Activated CD8-positive, alpha-beta memory T cell treated with anti-CD3 and anti-CD28 coated beads, Interleukin-2, amount 10 ng/mL, durations not matched to agents 7 days and 5 days (primary cell): ENCODE results near the gene ACP6. TPM values are rescaled to one million over a fixed set of nuclear protein-coding genes. Genes with fewer than 3 reads are reported as not detected.

Source experiments
- ATAC-seq: fragments of 150-1000 bp; cut with Tn5 transposase; one replicate; pipeline ENCODE4 v1.10.0; 2021; ENCODE audit warnings: moderate library complexity
- CTCF ChIA-PET: fragments of 350-600 bp; sonication (Branson Sonifier 250); formaldehyde crosslinking; loops from one replicate; lab custom pipeline; 2021; ENCODE audit warnings: antibody characterized with exemption; lab: Charles Lee
- DNase-seq: peaks from one replicate; pipeline ENCODE4 v3.0.0-alpha.2; 2020
- H3K27ac Mint-ChIP-seq: one replicate; pipeline ENCODE4 v1.8.0; 2021; ENCODE audit warnings: mild to moderate bottlenecking, mixed read lengths
- H3K27me3 Mint-ChIP-seq: one replicate; pipeline ENCODE4 v1.8.0; 2021; ENCODE audit warnings: mixed read lengths
- H3K36me3 Mint-ChIP-seq: one replicate; pipeline ENCODE4 v1.8.0; 2021; ENCODE audit warnings: mild to moderate bottlenecking, mixed read lengths
- H3K4me1 Mint-ChIP-seq: one replicate; pipeline ENCODE4 v1.8.0; 2021; ENCODE audit warnings: mixed read lengths
- H3K4me3 Mint-ChIP-seq: one replicate; pipeline ENCODE4 v1.8.0; 2021; ENCODE audit warnings: mild to moderate bottlenecking, moderate library complexity, mixed read lengths
- H3K9me3 Mint-ChIP-seq: one replicate; pipeline ENCODE4 v1.8.0; 2022; ENCODE audit warnings: low read depth, mixed read lengths
- total RNA-seq, 2 experiments: library from RNA; stranded (reverse); gene quantifications; one replicate each; pipeline ENCODE4 v1.2.3, GENCODE V29; 2021

Gene ACP6
- total RNA-seq, 2 experiments from 2014 or later, result 11.2 to 20.3 TPM

GRCh38 chr1:147641695-147642592, 28.4 kb downstream of the ACP6 start:
- Mint-ChIP-seq H3K27me3 (no peaks in the 10 kb centered on the region), H3K36me3 (peaks cover 16% of the 10 kb centered on the region), H3K9me3 (no peaks in the 10 kb centered on the region), H3K4me1 (peaks cover 44% of the 10 kb centered on the region), H3K27ac (no peak overlapping the region), H3K4me3 (no peak overlapping the region)
- ATAC-seq (no peak), DNase-seq (peak; percentile 58)
- CTCF ChIA-PET, result interaction anchor here (0.5 to 1.9 kb wide), 23 partner anchors 8 to 263 kb away, joined by 3 to 7 read pairs (median 4); no protein-coding TSS in a partner anchor

GRCh38 chr1:147641291-147641690, 29.0 kb downstream of the ACP6 start:
- Mint-ChIP-seq H3K36me3 (peaks cover 16% of the 10 kb centered on the region), H3K27ac (no peak overlapping the region), H3K9me3 (no peaks in the 10 kb centered on the region), H3K27me3 (no peaks in the 10 kb centered on the region), H3K4me1 (peaks cover 37% of the 10 kb centered on the region), H3K4me3 (no peak overlapping the region)
- no peak for DNase-seq
- ATAC-seq, result no peak
- CTCF ChIA-PET, result interaction anchor here (0.7 to 1.9 kb wide), 19 partner anchors 8 to 264 kb away, joined by 3 to 7 read pairs (median 4); no protein-coding TSS in a partner anchor

- no peak overlapping the region for H3K4me3 Mint-ChIP-seq
- DNase-seq, result peak; percentile 85
- no peaks in the 10 kb centered on the region for H3K9me3 Mint-ChIP-seq
- H3K4me1 Mint-ChIP-seq, result peaks cover 33% of the 10 kb centered on the region
- H3K27me3 Mint-ChIP-seq, result no peaks in the 10 kb centered on the region
- no peak overlapping the region for H3K27ac Mint-ChIP-seq
- peaks cover 18% of the 10 kb centered on the region for H3K36me3 Mint-ChIP-seq
- peak; percentile 100 for ATAC-seq
- CTCF ChIA-PET, result interaction anchor here (0.9 to 1.9 kb wide), 16 partner anchors 8 to 264 kb away, joined by 3 to 7 read pairs (median 4); no protein-coding TSS in a partner anchor
These were observed 29.7 kb downstream of the ACP6 start for GRCh38 chr1:147640553-147641165.

GRCh38 chr1:147636314-147636713, 34.0 kb downstream of the ACP6 start:
- ATAC-seq (no peak), DNase-seq (no peak)
- CTCF ChIA-PET, result interaction anchor here (1.4 to 4.1 kb wide), 3 partner anchors 9 to 256 kb away, joined by 4 to 16 read pairs (median 6); no protein-coding TSS in a partner anchor
- Mint-ChIP-seq H3K27me3 (no peaks in the 10 kb centered on the region), H3K36me3 (peaks cover 5% of the 10 kb centered on the region), H3K9me3 (no peaks in the 10 kb centered on the region), H3K27ac (no peak overlapping the region), H3K4me1 (peaks cover 12% of the 10 kb centered on the region), H3K4me3 (no peak overlapping the region)

GRCh38 chr1:147635342-147635741, 35.0 kb downstream of the ACP6 start:
- H3K9me3 Mint-ChIP-seq, result no peaks in the 10 kb centered on the region
- H3K27me3 Mint-ChIP-seq, result no peaks in the 10 kb centered on the region
- H3K4me1 Mint-ChIP-seq, result peaks cover 6% of the 10 kb centered on the region
- DNase-seq, result no peak
- H3K4me3 Mint-ChIP-seq, result no peak overlapping the region
- CTCF ChIA-PET, result interaction anchor here (1.4 to 1.8 kb wide), 2 partner anchors 8 to 257 kb away, joined by 4 to 6 read pairs; no protein-coding TSS in a partner anchor
- H3K27ac Mint-ChIP-seq, result no peak overlapping the region
- no peak for ATAC-seq
- H3K36me3 Mint-ChIP-seq, result peaks cover 5% of the 10 kb centered on the region

- no peak for DNase-seq
- Mint-ChIP-seq H3K36me3 (peaks cover 5% of the 10 kb centered on the region), H3K4me1 (peaks cover 8% of the 10 kb centered on the region), H3K27ac (no peak overlapping the region), H3K4me3 (no peak overlapping the region), H3K9me3 (no peaks in the 10 kb centered on the region), H3K27me3 (no peaks in the 10 kb centered on the region)
- CTCF ChIA-PET, result interaction anchor here (0.8 kb wide), 1 partner anchor 139 kb away, joined by 3 read pairs; no protein-coding TSS in a partner anchor
- ATAC-seq, result no peak
These were observed 35.7 kb downstream of the ACP6 start for GRCh38 chr1:147634645-147635044.

- H3K36me3 Mint-ChIP-seq, result peaks cover 5% of the 10 kb centered on the region
- H3K4me1 Mint-ChIP-seq, result peaks cover 14% of the 10 kb centered on the region
- H3K9me3 Mint-ChIP-seq, result no peaks in the 10 kb centered on the region
- H3K27me3 Mint-ChIP-seq, result no peaks in the 10 kb centered on the region
- no peak overlapping the region for H3K4me3 Mint-ChIP-seq
- CTCF ChIA-PET, result interaction anchor here (0.9 to 1.4 kb wide), 3 partner anchors 8 to 37 kb away, joined by 3 to 4 read pairs (median 3); partner anchors contain the start of gene ACP6
- no peak for ATAC-seq
- peak; percentile 3 for DNase-seq
- no peak overlapping the region for H3K27ac Mint-ChIP-seq
These were observed 36.6 kb downstream of the ACP6 start for GRCh38 chr1:147633759-147634158.

- CTCF ChIA-PET, result no interaction called here
- H3K4me3 Mint-ChIP-seq, result no peak overlapping the region
- no peaks in the 10 kb centered on the region for H3K9me3 Mint-ChIP-seq
- H3K27ac Mint-ChIP-seq, result no peak overlapping the region
- peaks cover 26% of the 10 kb centered on the region for H3K4me1 Mint-ChIP-seq
- H3K36me3 Mint-ChIP-seq, result peaks cover 5% of the 10 kb centered on the region
- ATAC-seq (no peak), DNase-seq (peak; percentile 29)
- H3K27me3 Mint-ChIP-seq, result no peaks in the 10 kb centered on the region
These were observed 38.5 kb downstream of the ACP6 start for GRCh38 chr1:147631839-147632238.

- Mint-ChIP-seq H3K9me3 (no peaks in the 10 kb centered on the region), H3K4me3 (no peak overlapping the region)
These were observed 39.9 kb downstream of the ACP6 start for GRCh38 chr1:147630447-147630846.

GRCh38 chr1:147630022-147630421, 40.3 kb downstream of the ACP6 start:
- Mint-ChIP-seq H3K9me3 (no peaks in the 10 kb centered on the region), H3K27me3 (no peaks in the 10 kb centered on the region), H3K27ac (no peak overlapping the region), H3K4me3 (no peak overlapping the region), H3K4me1 (peaks cover 19% of the 10 kb centered on the region), H3K36me3 (no peaks in the 10 kb centered on the region)
- CTCF ChIA-PET, result interaction anchor here (1.2 to 3.7 kb wide), 3 partner anchors 72 to 262 kb away, joined by 3 to 13 read pairs (median 7); no protein-coding TSS in a partner anchor
- no peak for ATAC-seq
- DNase-seq, result peak; percentile 2

More at GRCh38 chr1:147630447-147630846, 39.9 kb downstream of the ACP6 start:
- DNase-seq, result peak; percentile 12
- H3K4me1 Mint-ChIP-seq, result peaks cover 22% of the 10 kb centered on the region
- H3K36me3 Mint-ChIP-seq, result peaks cover 1% of the 10 kb centered on the region
- no peak for ATAC-seq
- CTCF ChIA-PET, result interaction anchor here (2.3 kb wide), 1 partner anchor 262 kb away, joined by 7 read pairs; no protein-coding TSS in a partner anchor
- no peaks in the 10 kb centered on the region for H3K27me3 Mint-ChIP-seq
- no peak overlapping the region for H3K27ac Mint-ChIP-seq

- Mint-ChIP-seq H3K27ac (peak overlapping the region; percentile 11), H3K27me3 (no peaks in the 10 kb centered on the region)
These were observed 41.9 kb downstream of the ACP6 start for GRCh38 chr1:147628441-147628840.

GRCh38 chr1:147627435-147628110, 42.8 kb downstream of the ACP6 start:
- Mint-ChIP-seq H3K4me1 (peaks cover 19% of the 10 kb centered on the region), H3K27me3 (no peaks in the 10 kb centered on the region), H3K27ac (no peak overlapping the region), H3K36me3 (no peaks in the 10 kb centered on the region), H3K9me3 (no peaks in the 10 kb centered on the region), H3K4me3 (no peak overlapping the region)
- CTCF ChIA-PET, result interaction anchor here (0.6 to 3.7 kb wide), 19 partner anchors 9 to 265 kb away, joined by 3 to 13 read pairs (median 5); partner anchors contain the start of gene ACP6
- ATAC-seq (peak; percentile 72), DNase-seq (peak; percentile 55)

More at GRCh38 chr1:147628441-147628840, 41.9 kb downstream of the ACP6 start:
- CTCF ChIA-PET, result interaction anchor here (0.8 to 3.7 kb wide), 6 partner anchors 10 to 264 kb away, joined by 3 to 13 read pairs (median 12); no protein-coding TSS in a partner anchor
- H3K36me3 Mint-ChIP-seq, result no peaks in the 10 kb centered on the region
- peaks cover 19% of the 10 kb centered on the region for H3K4me1 Mint-ChIP-seq
- DNase-seq (peak; percentile 35), ATAC-seq (no peak)
- H3K9me3 Mint-ChIP-seq, result no peaks in the 10 kb centered on the region
- no peak overlapping the region for H3K4me3 Mint-ChIP-seq
